GM21717 (cell line): ENCODE measurements around the gene RIOK2.

ENCODE experiments used
- ATAC-seq: cut with Tn5 transposase; IDR thresholded peaks from one replicate; pipeline ENCODE4 v1.9.1; 2021; ENCODE audit warnings: mild to moderate bottlenecking, moderate library complexity; ENCODE audit not compliant: unreplicated experiment

RIOK2 gene

DNA sequence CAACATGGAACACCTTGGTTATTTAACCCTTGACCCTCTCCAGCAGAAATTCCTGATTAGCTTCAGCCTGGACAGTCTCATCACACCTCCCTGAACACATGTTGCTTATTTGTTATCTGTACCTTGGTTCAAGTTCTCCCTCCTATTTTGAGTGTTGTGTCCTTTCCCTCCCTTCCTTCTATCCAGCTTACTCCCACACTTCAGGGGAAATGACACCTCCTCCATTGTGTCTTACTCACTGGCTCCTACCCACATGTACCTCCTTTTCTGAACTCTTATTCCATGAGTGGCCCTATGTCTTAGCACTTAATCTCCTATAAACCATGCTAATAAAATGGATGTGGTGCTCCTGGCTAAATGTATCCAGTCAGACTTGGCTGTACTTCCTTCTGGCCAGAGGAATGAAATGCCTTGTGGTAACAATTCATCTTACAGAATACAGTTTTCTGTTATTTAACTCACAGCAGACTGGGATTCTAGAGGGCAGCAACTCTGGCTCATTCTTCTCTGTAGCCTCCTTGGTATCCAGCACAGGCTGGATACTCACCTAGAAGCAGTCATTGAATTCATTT is 51.8 kb downstream of the RIOK2 start:
- no peak for ATAC-seq

DNA sequence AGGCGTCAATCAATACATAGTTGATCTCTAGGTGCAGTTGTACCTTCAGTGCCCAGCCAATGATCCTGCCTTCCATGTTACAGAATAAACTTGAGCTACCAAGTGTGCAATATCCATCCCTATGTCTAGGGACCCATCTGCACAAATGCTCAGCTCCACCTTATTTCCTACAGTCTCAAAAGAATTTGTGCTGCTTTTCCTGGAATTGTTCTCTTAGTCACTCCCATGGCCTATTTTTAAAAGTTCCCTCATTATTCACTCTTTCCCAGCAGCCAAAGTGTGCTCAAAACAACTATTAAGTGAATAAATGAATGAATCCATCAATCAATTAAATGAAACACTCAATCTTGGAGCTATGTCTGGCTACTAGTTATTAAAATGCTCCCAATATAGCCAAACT is 55.3 kb downstream of the RIOK2 start:
- ATAC-seq: no peak

DNA sequence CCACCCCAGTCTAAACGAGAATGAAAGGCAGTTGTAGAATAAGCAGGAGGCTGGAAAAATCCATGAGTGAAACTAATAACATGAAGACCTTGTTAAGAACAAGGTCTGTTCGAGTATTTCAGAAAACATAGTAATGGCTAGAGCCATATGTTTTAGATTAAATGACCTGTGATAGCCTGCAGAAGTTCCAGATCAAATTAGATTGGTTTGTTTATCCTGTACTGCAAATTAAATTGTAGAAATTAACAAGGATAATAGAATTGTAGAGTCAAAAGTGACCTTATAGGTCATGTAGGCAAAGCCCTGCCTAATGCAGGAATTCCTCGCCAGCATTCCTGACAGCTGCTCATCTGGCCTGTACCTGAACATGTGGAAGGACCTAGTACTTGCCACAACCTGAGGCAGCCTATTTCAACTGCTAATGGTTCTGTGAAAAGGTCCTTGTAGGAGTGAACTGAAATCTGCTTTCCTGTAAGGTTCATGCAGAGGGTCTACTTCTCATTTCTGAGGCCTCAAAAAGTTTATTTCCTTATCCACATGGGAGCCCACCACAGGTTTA is 57.8 kb downstream of the RIOK2 start:
- no peak for ATAC-seq

DNA sequence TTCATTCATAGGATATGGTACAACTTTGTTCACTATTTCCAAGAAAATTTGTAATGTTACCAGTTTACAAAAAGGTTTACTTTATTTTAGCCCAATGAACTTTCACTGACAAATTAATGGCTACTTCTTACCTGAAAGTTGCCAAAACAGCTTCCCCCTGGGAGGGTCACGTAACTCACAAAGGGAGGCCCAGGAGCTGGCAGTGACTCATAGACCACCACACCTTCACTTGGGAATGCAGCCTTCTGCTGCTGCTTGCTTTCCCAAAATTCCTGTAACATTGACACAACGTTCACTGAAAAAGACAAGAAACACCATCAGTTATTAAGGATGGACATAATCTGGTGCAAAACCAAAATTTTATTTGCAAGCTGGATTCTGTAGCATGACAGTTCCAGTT is 58.7 kb downstream of the RIOK2 start:
- no peak for ATAC-seq

DNA sequence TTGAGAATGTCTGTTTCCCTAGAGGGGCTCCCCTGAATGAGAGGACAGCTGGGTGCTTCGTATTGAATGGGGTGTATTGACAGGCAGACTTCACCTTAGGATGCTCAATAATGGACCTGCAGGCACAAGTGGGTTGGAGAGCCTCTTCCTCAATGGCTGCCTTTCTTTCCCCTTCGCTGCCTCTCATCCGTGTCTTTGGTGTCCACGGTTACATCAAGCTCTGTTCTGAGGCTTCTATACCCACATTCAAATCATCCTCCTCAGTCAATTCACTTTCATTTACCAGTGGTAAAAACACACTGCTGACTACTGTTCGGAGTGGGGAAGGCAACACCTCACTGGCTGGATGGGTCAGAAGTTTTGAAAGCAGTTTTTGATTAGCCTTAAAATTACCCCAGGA is 61.2 kb downstream of the RIOK2 start:
- no peak for ATAC-seq

DNA sequence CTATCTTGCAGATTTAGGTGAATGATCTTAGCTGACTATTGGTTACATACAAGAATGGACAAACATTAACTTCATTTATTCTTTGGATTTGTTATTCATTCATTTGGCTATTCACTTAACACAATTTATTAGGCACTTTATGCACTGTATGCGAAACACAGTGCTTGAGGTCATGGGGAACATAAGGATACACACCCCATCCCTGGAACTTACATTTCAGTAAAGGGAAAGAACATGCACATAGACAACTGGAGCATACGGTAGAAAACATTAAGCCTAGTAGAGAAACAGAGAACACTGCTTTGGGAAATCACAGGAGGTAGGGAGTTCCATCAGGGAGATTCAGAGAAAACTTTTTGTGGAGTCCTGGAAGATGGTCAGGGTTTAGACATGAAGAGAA is 62.9 kb downstream of the RIOK2 start:
- no peak for ATAC-seq

DNA sequence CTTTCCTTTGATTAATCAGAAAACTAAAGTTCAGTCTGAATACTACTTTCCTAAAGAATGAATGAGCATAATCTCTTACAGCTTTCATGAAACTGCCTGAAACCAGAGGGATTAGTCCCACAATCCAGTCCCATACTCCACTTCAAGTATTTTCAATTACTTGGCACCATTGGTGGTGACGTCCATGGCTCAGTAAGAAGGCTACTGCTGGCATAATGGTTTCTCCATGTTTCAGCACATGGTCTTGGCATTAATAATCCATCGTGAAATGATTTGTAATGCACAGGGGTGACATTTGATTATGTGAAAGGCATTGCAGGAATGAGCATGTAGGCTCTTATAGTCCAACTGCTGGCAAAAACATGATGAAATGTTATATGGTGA is 64.0 kb downstream of the RIOK2 start:
- no peak for ATAC-seq

DNA sequence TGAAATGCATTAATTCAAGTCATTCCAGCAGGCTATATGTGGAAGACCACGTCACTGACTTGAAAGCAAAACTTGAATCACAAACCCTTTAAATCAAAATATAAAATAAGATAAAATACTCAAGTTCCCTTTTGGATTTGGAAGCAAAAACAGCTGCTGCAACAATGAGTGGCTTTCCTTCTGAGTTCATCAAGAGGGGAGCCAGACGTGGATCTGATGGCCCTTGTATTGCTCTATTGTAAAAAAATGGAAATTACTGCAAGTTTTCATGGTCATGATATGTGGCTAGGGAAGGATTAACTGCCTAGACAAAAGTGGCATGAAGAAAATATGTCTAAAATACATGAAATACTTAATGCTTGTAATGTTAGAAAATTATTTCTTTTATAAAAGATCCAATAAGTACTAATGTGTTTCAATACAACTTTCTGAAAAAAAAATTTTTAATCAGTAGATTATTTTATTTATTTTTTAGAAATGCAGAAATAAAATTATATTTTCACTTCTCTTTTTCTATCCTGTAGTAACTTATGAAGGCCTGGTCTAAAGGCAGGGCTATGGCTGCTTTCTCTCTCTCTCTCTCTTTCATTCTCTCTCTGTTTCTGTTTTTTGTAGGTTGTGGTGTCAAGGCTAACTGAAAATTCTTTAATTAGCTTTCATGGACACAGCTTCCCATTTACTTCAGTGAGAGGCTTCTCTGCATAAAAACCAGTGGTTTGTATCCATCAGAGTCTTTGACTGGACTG is 64.6 kb downstream of the RIOK2 start:
- no peak for ATAC-seq

DNA sequence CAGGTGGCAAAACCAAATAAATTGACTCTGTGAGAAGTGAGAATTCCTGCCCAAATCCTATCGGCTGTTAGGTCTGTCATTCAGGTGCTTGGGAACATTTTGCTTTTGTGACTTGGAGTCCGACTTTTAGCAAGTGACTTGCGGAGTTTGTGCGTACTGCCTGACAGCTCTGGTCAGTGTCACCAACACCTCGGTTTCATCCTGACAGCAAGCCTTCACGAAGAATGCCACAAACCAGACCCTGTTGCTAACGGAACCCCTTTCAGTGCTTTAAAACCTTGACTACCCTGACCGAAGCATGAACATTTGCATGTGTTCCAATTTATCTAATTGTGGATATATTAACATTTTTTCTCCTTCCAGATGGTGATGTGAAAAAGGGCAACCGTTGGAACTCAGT is 67.1 kb downstream of the RIOK2 start:
- ATAC-seq: no peak

DNA sequence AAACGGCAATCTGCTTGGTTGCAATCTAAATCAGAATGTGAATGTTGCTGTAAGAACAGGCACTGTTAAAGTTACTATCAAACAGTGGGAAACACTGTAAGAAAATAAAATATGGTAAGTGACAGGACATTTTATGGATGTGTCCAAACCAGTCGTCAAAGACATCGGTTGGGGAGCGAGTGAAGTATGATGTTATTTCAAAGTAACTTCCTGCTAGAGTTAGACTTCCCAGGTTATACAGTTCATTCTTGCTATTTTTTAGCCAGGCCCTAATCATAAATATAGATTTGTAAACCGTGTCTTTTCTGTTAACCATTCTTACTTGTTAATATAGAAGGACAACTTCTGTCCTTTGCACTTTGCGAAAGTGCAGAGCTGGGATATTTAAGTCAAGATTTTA is 70.8 kb downstream of the RIOK2 start:
- ATAC-seq: no peak

DNA sequence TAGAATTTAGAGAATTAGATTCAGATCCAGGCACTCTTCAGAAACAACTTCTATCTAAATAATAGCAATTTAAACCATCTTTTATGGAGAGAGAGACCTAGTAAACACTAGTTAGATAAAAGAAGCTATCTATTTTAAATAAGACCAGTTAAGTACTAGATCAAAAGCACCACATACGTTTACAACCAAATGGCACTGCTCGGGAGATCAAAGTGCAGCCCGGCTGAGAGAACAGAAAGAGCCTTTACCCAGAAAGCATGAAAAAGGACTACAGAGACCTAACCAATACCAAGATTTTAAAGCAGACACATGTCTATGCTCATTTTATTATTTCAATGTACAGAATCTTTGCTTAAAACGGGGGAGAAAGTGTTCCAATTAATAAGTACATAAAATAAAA is 71.4 kb downstream of the RIOK2 start:
- ATAC-seq: no peak

DNA sequence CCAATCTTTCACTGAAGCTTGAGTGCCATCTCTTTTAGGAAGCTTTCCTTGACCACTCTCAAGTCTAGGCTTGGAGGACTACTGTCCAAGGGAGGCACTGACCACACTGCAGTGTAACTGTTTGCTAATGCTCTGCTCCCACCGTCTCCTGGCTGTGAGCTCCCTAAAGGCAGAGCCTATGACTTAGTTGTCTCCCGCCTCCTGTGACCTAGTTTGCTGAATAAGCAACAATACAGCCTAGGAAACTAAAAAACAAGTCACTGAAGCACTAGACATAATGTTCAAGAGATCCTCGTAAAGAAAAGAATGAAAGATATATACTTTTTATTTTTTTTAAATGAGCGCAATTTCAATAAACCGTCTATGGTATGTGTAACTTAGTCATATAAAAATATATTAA is 72.0 kb downstream of the RIOK2 start:
- ATAC-seq: no peak
